GM23338 (cell line): ENCODE data around the gene KCTD13.

ENCODE experiments used
- CREB1 ChIP-seq: fragments of 250-450 bp; sonication (Bioruptor Pico); IDR thresholded peaks from 2 replicates; pipeline ENCODE4 v1.5.0; 2020; ENCODE audit warnings: low read depth, mild to moderate bottlenecking, moderate library complexity
- CTCF ChIP-seq, 2 experiments: fragments of 200-600 bp in 1 of 2; sonication (generic) in 1 of 2; conservative IDR thresholded peaks; 2 replicates each; pipeline versions ENCODE4 v1.5.1 to v1.6.1; 2016 to 2017; ENCODE audit warnings: antibody characterized with exemption in 2 of 2, low read depth in 2 of 2, mild to moderate bottlenecking in 2 of 2, moderate library complexity in 1 of 2
- EZH2 ChIP-seq: fragments of 200-600 bp; sonication (generic); IDR thresholded peaks from one replicate; pipeline ENCODE4 v1.8.0; 2017; ENCODE audit warnings: antibody characterized with exemption, mild to moderate bottlenecking, low read depth; ENCODE audit not compliant: unreplicated experiment
- EZH2phosphoT487 ChIP-seq: fragments of 200-600 bp; sonication (generic); IDR thresholded peaks from one replicate; pipeline ENCODE4 v1.8.1; 2018; ENCODE audit warnings: antibody characterized with exemption; ENCODE audit not compliant: unreplicated experiment
- REST ChIP-seq: IDR thresholded peaks from one replicate; pipeline ENCODE4 v1.6.1; 2018; ENCODE audit warnings: antibody characterized with exemption; ENCODE audit not compliant: unreplicated experiment

- TF ChIP-seq EZH2phosphoT487 (no peak), CTCF (conservative IDR thresholded peaks at IDR 0.05; ENCODE audit: low read depth in 2 of 2) (no peak), EZH2 (no peak), CREB1 (CRISPR knock-in tag) (no peak), REST (no peak)
Observed at GRCh38 chr16:29883987-29884386, 42.0 kb downstream of the KCTD13 start.
